Activated effector memory CD4-positive, alpha-beta T cell treated with anti-CD3 and anti-CD28 coated beads, Interleukin-2, amount 50 U/mL, for 16 hours (primary cell): Measurements from ENCODE around the gene TNPO2.

Experiments
- DNase-seq: peaks from one replicate; pipeline ENCODE4 v3.0.0-alpha.2; 2020

Gene TNPO2

DNA sequence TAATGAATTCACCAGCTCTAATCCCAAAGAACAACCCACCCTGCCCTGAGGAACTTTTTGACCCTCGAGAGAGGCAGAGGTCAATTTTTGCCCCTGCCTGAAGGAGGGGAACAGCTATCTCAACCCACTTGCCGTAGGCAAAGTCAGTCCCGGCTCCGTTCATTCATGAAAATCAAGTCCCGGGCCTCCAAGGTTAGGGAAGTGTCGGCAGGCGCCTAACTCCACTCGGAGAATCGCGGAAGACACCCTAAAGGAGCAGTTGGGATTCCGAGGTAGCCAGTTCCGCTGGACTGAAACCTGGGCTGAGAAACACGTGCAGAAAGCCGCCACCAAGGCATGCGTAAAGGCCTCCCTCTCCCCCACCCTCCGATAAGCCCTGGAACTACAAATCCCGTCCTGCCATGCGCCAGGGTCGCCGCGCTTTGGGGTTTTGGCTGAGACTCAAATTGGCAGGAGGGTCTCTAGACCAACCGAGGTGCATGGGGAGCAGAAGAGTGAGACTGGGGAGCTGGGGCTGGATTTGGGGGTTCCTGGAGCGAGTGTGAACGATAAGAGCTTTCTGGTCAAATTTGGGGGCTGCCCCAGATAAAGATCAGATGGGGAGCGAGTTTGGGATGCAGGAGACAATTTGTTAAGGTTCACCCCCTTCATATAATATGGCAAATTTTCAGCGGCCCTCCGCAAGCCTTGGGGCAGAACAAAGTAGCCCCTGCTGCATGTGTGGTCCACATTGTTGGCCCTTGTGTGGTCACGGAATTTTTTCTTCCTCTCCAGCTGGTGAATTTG, at the start of gene TNPO2:
Gene TNPO2 (minus strand): TSS at position 292 of the 786 bp plus-strand sequence. CDS start 2,955 bp downstream, outside the sequence.
- DNase-seq, result peak; percentile 88

GRCh38 chr19:12772323-12772722, 48.6 kb upstream of the TNPO2 start:
- DNase-seq, result no peak

DNA sequence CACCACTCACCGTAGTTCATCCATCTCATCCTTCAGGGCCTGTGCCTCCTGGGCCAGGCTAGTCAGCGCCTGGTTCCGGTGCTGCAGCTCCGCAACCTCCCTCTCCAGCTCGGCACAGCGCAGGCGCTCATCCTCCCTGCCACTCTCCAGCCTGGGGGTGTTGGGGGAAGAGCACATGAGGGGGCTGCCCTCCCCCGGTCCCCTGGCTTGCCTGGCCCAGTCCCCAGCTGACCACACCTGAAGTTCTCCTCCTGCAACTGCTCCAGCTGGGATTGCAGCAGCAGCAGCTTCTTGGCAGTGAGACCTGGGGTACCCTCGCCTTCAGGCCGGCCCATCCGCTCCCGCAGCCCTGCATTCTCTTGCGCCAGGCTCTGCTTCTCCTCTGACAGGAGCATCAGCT, 47.2 kb upstream of the TNPO2 start:
- no peak for DNase-seq

GRCh38 chr19:12769689-12770088, 46.0 kb upstream of the TNPO2 start:
- DNase-seq, result peak; percentile 89

DNA sequence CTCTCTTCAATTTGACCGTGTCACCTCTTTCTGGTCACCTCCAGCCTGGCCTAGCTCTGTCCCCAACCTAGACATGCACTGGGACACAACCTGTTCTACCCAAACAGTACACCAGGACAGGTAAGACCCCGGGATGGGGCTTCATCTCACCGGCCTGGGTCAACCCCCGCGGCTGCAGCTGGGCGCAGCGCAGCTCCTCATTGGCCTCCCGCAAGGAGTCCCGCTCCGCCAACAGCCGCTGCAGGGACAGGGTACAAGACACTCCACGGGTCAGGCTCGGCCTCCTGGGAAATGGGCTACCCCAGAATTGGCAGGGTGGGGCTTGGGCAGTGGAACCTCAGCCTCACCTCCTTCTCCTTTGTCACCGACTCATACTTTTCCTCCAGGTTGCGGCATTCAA, 43.9 kb upstream of the TNPO2 start:
- no peak for DNase-seq

- DNase-seq, result no peak
Measured at GRCh38 chr19:12767150-12767549, 43.4 kb upstream of the TNPO2 start.

GRCh38 chr19:12766051-12766521, 42.4 kb upstream of the TNPO2 start:
- peak; percentile 90 for DNase-seq

DNA sequence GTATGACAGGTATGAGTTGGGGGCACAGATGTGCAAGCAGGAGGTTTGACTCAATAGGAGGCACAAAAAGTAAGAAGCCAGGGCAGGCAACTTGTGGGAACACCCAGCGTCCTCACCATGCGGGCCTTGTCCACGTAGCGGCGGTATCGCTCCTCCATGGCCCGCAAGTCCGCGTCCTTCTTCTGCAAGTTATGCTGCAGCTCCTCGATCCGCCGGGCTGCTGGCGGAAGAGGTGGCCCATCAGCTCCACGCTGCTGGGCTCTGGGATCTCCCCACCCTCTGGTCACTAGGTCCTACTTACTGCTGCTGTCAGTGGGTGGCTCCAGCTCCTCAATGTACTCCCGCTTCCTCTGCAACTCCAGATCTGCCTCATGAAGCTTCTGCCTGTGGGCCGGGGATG, 41.0 kb upstream of the TNPO2 start:
- DNase-seq, result no peak

GRCh38 chr19:12763100-12763499, 39.4 kb upstream of the TNPO2 start:
- no peak for DNase-seq

GRCh38 chr19:12759686-12760085, 36.0 kb upstream of the TNPO2 start:
- DNase-seq, result no peak

DNA sequence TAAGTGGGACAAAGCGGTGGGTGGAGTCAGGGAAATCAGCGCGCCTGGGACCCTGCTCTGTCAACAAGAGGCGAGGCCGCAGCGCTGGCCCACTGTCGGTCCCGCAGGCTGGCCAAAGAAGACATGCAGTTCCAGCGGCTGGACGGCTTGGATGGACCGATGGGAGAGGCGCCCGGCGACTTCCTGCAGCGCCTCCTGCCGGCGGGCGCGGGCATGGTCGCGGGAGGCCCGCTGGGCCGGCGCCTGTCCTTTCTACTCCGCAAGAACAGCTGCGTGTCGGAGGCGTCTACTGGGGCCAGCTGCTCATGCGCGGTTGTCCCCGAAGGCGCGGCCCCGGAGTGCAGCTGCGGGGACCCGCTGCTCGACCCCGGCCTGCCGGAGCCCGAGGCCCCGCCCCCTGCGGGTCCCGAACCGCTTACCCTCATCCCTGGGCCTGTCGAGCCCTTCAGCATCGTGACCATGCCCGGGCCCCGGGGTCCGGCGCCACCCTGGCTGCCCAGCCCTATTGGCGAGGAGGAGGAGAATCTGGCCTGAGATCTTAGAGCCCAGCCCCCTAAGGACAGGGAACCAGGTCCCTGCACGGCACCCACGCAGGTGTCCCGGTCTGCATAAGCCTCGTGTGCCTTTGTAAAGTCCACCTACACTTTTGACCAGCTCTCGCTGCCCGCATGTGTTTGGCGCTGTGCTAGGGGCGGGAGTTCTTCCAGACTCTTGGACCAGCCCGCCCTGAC, 34.0 kb upstream of the TNPO2 start:
- peak; percentile 88 for DNase-seq

- no peak for DNase-seq
Measured at GRCh38 chr19:12756150-12756883, 32.6 kb upstream of the TNPO2 start.

- no peak for DNase-seq
Measured at GRCh38 chr19:12754465-12755196, 30.9 kb upstream of the TNPO2 start.

DNA sequence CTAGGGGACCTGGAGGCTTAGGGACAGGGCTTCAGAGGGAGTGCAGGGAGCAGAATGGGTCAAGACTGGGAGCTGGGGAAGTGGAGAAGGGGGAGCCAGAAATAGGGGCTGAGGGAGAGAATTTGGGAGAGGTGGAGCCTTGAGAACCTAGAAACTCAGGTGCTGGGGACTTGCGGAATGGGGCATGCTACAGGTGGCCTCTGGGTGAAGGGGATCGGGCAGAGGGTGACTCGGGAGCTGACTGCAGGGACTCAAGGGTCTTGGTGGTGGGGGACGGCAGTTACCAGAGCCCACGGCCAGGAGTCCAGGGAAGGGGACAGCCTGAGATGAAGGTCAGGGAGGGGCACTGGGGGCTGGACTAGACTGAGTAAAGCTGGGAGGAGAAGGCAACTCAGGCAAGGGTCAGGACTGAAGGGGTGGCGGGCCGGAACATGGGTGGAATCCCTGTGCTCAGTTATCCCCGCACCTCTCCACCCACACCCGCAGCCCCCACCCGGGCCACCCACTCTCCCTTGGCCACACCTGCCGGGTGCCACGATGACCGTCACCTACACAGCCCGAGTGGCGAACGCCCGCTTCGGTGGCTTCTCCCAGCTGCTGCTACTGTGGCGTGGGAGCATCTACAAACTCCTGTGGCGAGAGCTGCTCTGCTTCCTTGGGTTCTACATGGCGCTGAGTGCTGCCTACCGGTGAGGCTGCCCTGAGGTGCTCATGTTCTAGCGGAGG, 28.5 kb upstream of the TNPO2 start:
- DNase-seq, result no peak

DNA sequence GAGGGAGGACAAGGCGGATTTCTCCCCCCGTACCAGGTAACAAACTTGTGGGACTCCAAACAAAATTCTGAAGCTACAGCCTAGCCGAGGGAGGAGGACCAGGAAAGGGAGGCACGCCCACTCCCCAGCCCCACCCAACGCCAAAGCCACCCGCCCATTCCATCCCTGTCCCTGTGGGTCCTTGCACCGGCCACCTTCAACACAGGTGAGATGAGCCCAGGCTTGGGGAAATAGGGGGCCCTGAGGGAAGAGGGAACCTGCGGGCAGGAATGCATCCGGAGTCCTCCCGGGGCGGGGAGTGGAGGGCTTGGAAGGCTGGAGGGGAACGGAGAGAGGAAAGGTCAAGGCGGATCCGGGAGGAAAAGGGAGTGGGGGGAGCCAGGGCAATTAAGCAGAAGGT, 27.9 kb upstream of the TNPO2 start, which contains the start of gene BEST2:
Gene BEST2 (plus strand): TSS at position 157 of the 400 bp plus-strand sequence. CDS start 802 bp downstream, outside the sequence.
- DNase-seq, result no peak

- DNase-seq, result no peak
Measured at GRCh38 chr19:12750851-12751250, 27.1 kb upstream of the TNPO2 start.

DNA sequence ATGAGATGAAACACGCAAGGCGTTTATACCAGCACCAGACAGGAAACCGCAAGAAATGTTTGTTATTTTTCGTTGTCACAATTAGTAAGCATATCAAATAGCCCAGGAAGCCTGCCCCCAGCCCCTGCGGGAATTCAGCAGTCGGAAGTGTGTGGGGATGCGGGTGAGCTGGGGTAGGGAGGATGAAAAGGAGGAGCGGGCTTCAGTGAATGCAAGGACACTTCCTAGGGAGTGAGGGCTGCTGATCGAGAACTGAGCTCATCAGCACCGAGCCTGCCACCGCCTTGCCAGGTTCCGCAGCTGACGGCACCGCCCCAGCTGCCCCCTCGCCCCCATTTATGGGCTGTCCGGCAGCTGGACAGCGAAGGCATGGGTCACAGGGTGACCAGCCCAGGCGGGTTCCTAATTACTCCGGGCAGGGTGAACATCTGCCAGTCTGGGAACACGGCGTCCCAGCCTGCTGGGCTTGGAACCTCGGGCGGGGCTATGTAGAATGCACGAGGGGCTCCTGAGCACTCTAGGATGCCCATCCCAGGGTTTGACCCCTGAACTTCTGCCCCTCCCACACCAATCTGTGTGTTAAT, 26.3 kb upstream of the TNPO2 start:
- DNase-seq, result no peak

- DNase-seq, result no peak
Measured at GRCh38 chr19:12748489-12748888, 24.8 kb upstream of the TNPO2 start.

DNA sequence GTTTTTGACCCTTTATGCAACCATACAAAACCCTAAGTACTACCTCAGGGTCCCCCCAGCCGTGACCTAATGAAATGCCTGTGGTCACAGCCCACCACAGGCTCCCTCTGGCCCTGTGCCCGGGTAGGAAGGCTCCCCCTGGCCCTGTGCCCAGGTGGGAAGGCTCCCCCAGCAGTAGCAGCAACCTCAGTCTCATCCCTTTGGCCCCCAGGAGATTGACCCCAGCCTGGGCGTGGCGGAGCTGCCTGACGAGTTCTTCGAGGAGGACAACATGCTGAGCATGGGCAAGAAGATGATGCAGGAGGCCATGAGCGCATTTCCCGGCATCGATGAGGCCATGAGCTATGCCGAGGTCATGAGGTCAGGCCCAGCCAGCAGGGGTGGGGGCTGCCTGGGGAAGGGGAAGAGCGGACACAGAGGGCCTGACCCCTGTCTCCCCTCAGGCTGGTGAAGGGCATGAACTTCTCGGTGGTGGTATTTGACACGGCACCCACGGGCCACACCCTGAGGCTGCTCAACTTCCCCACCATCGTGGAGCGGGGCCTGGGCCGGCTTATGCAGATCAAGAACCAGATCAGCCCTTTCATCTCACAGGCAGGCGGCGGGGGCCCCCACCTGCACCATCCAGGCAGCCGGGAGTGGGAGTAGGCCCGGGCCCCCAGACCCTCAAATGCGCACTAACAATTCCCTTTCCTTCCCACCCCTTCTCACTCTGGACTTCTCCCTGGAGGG, 21.6 kb upstream of the TNPO2 start:
- DNase-seq, result no peak

DNA sequence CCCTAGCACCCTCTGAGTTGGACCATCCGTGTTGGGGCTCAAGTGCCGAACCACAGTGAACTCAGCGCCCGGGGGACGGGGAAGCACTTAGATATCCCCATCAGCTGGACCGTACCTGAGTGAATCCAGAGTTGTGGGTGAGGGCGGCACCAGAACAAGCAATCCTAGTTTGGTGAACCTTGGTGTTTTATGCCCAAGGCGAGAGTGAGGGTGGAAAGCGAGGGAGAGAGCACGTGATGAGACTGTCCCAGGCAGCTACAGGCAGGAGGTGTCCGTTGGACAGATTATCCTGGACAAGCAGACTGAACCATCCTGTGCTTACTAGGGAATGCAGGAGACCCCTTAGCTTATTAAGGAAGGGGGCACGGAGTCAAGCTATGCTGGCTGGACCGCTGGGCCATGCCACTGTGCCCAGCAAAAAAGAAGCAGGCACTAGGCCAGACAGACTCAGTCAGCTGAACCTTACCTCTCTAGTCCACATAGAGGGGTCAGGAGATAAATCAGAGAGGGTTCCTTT, 14.2 kb upstream of the TNPO2 start:
- no peak for DNase-seq
